ENCODE results near the gene BEAN1.

DNA sequence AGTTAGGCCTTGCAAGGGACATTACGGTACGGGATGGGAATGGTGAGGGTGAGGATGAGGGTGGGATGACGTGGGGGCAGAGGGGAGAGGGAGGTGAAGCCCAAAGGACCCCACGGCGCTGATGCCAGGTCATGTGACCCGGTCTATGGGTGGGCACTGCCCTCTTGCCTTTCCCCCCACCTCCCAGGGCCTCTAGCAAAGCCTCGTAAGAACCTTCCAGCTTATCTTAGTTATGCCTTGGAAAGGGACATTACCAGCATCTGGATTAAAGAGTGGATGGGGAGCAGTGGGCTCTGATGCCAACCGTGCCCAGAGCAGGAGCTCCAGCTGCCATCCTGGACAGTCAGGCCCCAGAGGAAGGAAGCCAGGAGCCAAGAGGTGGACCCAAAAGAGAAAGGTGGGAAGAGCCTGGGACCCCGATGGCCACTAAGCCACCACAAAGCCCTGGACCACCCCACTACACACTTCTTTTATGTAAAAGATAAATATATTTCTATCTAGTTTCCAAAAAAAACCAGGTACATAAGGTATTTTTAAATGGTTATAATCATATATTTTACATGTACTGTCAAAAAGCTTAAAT is 81.9 kb downstream of the BEAN1 start:
- TF ChIP-seq EZH2 (IDR thresholded peaks at IDR 0.05; ENCODE audit: low read length, missing control alignments) (no peak), CTCF (conservative IDR thresholded peaks at IDR 0.05 in 1 of 2, IDR thresholded peaks at IDR 0.05 in 1 of 2; ENCODE audit: low read depth in 1 of 2, low read length in 2 of 2) (no peak)

Measured in fibroblast of lung (primary cell).